ENCODE results near the gene NR5A2.

The NR5A2 gene

DNA sequence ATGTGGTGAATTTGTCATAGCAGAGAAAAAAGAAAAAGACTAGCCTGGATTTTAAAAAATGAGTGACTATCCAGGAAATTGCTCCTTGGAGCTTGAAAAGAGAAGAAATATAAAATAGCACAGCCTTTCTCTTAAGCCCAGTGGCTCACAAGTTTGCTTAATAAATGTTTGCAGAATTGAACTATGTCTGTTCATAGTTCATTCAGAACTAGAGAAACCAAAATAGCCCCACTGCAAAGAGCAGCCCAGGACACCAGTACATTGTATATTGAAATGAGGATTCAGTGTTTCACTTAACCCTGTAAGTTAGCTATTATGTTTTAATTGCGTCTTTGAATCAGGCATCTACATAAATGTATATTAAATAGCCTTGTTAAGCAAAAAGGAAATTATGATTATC lies 88.8 kb downstream of the NR5A2 start:
- TF ChIP-seq FOXP2 (optimal IDR thresholded peaks at IDR 0.05; ENCODE audit: borderline replicate concordance, extremely low read depth, extremely low read length, insufficient read depth) (no peak), SIN3A (IDR thresholded peaks at IDR 0.05; ENCODE audit: borderline replicate concordance, insufficient read depth, low read length) (no peak), TAF1 (IDR thresholded peaks at IDR 0.05; ENCODE audit: borderline replicate concordance, insufficient read depth, low read length) (no peak), POLR2AphosphoS5 (IDR thresholded peaks at IDR 0.05; ENCODE audit: low read depth, low read length) (no peak)
- TF ChIP-seq, protein P1, sequence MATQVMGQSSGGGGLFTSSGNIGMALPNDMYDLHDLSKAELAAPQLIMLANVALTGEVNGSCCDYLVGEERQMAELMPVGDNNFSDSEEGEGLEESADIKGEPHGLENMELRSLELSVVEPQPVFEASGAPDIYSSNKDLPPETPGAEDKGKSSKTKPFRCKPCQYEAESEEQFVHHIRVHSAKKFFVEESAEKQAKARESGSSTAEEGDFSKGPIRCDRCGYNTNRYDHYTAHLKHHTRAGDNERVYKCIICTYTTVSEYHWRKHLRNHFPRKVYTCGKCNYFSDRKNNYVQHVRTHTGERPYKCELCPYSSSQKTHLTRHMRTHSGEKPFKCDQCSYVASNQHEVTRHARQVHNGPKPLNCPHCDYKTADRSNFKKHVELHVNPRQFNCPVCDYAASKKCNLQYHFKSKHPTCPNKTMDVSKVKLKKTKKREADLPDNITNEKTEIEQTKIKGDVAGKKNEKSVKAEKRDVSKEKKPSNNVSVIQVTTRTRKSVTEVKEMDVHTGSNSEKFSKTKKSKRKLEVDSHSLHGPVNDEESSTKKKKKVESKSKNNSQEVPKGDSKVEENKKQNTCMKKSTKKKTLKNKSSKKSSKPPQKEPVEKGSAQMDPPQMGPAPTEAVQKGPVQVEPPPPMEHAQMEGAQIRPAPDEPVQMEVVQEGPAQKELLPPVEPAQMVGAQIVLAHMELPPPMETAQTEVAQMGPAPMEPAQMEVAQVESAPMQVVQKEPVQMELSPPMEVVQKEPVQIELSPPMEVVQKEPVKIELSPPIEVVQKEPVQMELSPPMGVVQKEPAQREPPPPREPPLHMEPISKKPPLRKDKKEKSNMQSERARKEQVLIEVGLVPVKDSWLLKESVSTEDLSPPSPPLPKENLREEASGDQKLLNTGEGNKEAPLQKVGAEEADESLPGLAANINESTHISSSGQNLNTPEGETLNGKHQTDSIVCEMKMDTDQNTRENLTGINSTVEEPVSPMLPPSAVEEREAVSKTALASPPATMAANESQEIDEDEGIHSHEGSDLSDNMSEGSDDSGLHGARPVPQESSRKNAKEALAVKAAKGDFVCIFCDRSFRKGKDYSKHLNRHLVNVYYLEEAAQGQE (IDR thresholded peaks at IDR 0.05; ENCODE audit: insufficient read depth in 1 of 2, low read depth in 2 of 2, low read length in 2 of 2): no peak

GRCh38 chr1:200118779-200119505 lies 91.4 kb downstream of the NR5A2 start:
- TF ChIP-seq SIN3A (IDR thresholded peaks at IDR 0.05; ENCODE audit: borderline replicate concordance, insufficient read depth, low read length): no peak
- TF ChIP-seq FOXP2 (optimal IDR thresholded peaks at IDR 0.05; ENCODE audit: borderline replicate concordance, extremely low read depth, extremely low read length, insufficient read depth): no peak
- TF ChIP-seq POLR2AphosphoS5 (IDR thresholded peaks at IDR 0.05; ENCODE audit: low read depth, low read length): no peak
- TF ChIP-seq, protein P1 (IDR thresholded peaks at IDR 0.05; ENCODE audit: insufficient read depth in 1 of 2, low read depth in 2 of 2, low read length in 2 of 2): no peak
- TF ChIP-seq TAF1 (IDR thresholded peaks at IDR 0.05; ENCODE audit: borderline replicate concordance, insufficient read depth, low read length): no peak

- TF ChIP-seq, protein P1 (IDR thresholded peaks at IDR 0.05; ENCODE audit: insufficient read depth in 1 of 2, low read depth in 2 of 2, low read length in 2 of 2): no peak
- TF ChIP-seq POLR2AphosphoS5 (IDR thresholded peaks at IDR 0.05; ENCODE audit: low read depth, low read length): no peak
- TF ChIP-seq FOXP2 (optimal IDR thresholded peaks at IDR 0.05; ENCODE audit: borderline replicate concordance, extremely low read depth, extremely low read length, insufficient read depth): no peak
- no peak for TF ChIP-seq TAF1 (IDR thresholded peaks at IDR 0.05; ENCODE audit: borderline replicate concordance, insufficient read depth, low read length)
- no peak for TF ChIP-seq SIN3A (IDR thresholded peaks at IDR 0.05; ENCODE audit: borderline replicate concordance, insufficient read depth, low read length)
Observed at GRCh38 chr1:200121421-200121820, 93.9 kb downstream of the NR5A2 start.

DNA sequence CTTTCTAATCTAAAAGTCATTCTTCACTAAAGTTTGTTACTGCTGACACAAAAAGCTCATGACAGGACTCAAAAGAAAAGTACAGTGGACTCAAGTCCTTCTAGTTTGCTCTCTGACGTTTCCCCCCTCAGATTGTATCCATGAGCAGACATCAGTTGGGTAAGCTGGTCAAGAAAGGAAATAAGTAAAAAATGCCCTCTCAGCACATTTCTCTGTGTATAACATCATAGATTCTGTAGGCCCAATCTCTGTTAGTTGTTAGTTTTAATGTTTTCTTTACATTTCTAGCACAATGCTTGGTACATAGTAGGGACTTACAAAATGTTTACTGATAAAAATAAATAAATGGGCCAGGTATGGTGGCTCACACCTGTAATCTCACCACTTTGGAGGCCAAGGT lies 96.8 kb downstream of the NR5A2 start:
- TF ChIP-seq TAF1 (IDR thresholded peaks at IDR 0.05; ENCODE audit: borderline replicate concordance, insufficient read depth, low read length): no peak
- no peak for TF ChIP-seq SIN3A (IDR thresholded peaks at IDR 0.05; ENCODE audit: borderline replicate concordance, insufficient read depth, low read length)
- TF ChIP-seq, protein P1 (IDR thresholded peaks at IDR 0.05; ENCODE audit: insufficient read depth in 1 of 2, low read depth in 2 of 2, low read length in 2 of 2): no peak
- no peak for TF ChIP-seq FOXP2 (optimal IDR thresholded peaks at IDR 0.05; ENCODE audit: borderline replicate concordance, extremely low read depth, extremely low read length, insufficient read depth)
- TF ChIP-seq POLR2AphosphoS5 (IDR thresholded peaks at IDR 0.05; ENCODE audit: low read depth, low read length): no peak

Data from PFSK-1 (cell line).